OCI-LY3 (cell line): ENCODE results near the gene ELFN1.

Source experiments
- H2AFZ ChIP-seq: fragments of 200-600, 300-600 bp; shearing (Covaris generic); 2 replicates; pipeline ENCODE4 v1.6.0; 2014; ENCODE audit warnings: antibody characterized with exemption, low read depth, low read length
- H3K27ac ChIP-seq: fragments of 200-600, 300-600 bp; sonication (generic); 2 replicates; pipeline ENCODE4 v1.5.1; 2014; ENCODE audit warnings: mild to moderate bottlenecking, low read length, moderate library complexity, mixed read lengths
- H3K27me3 ChIP-seq: fragments of 200-600, 300-600 bp; sonication (generic); 2 replicates; pipeline ENCODE4 v1.6.1; 2014; ENCODE audit warnings: low read depth, low read length, mixed read lengths
- H3K36me3 ChIP-seq: fragments of 200-600, 300-600 bp; sonication (generic); replicated peaks from 2 replicates; pipeline ENCODE3; 2014; ENCODE audit warnings: low read depth, low read length, mixed read lengths
- H3K4me1 ChIP-seq: fragments of 300-600, 200-600 bp; sonication (generic); 2 replicates; pipeline ENCODE4 v1.6.1; 2014; ENCODE audit warnings: low read length, mixed read lengths
- H3K4me2 ChIP-seq: fragments of 200-600, 300-600 bp; sonication (generic); 2 replicates; pipeline ENCODE4 v1.6.1; 2014; ENCODE audit warnings: low read length, mixed read lengths
- H3K4me3 ChIP-seq: fragments of 300-600, 200-600 bp; sonication (generic); 2 replicates; pipeline ENCODE4 v1.5.1; 2014; ENCODE audit warnings: antibody characterized with exemption, mild to moderate bottlenecking, low read length, moderate library complexity
- H3K79me2 ChIP-seq: fragments of 300-600, 200-600 bp; shearing (Covaris generic); 2 replicates; pipeline ENCODE4 v1.6.1; 2014; ENCODE audit warnings: mild to moderate bottlenecking, low read length, mixed read lengths
- H3K9ac ChIP-seq: fragments of 300-600, 200-600 bp; shearing (Covaris generic); 2 replicates; pipeline ENCODE4 v1.6.0; 2014; ENCODE audit warnings: mild to moderate bottlenecking, low read length, moderate library complexity
- H3K9me3 ChIP-seq: fragments of 200-600, 300-600 bp; shearing (Covaris generic); 2 replicates; pipeline ENCODE4 v1.6.1; 2014; ENCODE audit warnings: low read length, mixed read lengths; ENCODE audit not compliant: insufficient read depth
- H4K20me1 ChIP-seq: fragments of 200-600, 300-600 bp; sonication (generic); 2 replicates; pipeline ENCODE4 v1.6.1; 2016; ENCODE audit warnings: low read length, mixed read lengths; ENCODE audit not compliant: insufficient read depth
- EZH2phosphoT487 ChIP-seq: fragments of 200-600 bp; shearing (Covaris generic); IDR thresholded peaks from 2 replicates; pipeline ENCODE4 v1.6.1; 2018; ENCODE audit warnings: antibody characterized with exemption, mixed run types, low read depth
- TF ChIP-seq, protein P1 (sequence below): fragments of 200-600, 300-600 bp; sonication (generic); IDR thresholded peaks from 2 replicates; pipeline ENCODE4 v1.5.1; 2014; ENCODE audit warnings: antibody characterized with exemption, low read length, low read depth

The ELFN1 gene

DNA sequence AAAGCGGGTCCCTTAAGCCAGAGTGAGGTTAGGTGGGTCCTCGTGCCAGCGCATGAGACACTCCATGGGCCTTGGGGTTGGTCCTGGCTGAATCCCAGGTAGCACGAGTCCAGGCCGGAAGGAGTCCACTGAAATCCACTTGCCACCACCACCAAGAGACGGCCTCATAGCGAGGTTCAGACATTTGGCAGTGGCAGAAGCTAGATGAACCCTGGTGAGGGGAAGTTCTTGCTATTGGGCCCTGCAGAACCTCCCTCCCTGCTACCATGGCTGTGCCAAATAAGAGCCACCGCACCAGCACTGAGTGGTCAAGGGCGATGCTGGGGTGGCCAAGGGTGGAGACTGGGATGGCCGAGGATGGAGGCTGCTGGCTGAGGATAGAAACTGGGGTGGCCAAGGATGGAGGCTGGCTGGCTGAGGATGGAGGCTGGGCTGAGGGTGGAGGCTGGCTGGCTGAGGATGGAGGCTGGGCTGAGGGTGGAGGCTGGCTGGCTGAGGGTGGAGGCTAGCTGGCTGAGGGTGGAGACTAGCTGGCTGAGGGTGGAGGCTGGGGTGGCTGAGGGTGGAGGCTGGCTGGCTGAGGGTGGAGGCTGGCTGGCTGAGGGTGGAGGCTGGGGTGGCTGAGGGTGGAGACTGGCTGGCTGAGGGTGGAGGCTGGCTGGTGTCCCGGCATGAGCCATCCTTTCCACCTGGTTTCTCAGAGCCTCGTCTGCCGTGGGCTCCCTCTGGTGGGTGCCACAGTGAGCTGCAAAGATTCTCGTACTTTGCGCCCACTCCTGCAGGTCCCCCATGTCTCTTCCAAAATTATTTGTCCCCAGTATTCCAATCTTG lies 88.2 kb downstream of the ELFN1 start:
- Histone ChIP-seq H3K27me3 (peaks cover 19% of the 10 kb centered on the region), H3K79me2 (no peaks in the 10 kb centered on the region), H3K36me3 (no peaks in the 10 kb centered on the region), H3K4me1 (peaks cover 9% of the 10 kb centered on the region), H3K9ac (no peak overlapping the region), H2AFZ (no peak overlapping the region), H4K20me1 (no peaks in the 10 kb centered on the region), H3K9me3 (no peaks in the 10 kb centered on the region), H3K4me2 (no peak overlapping the region), H3K4me3 (no peak overlapping the region), H3K27ac (no peak overlapping the region)
- no peak for TF ChIP-seq EZH2phosphoT487
- TF ChIP-seq, protein P1, sequence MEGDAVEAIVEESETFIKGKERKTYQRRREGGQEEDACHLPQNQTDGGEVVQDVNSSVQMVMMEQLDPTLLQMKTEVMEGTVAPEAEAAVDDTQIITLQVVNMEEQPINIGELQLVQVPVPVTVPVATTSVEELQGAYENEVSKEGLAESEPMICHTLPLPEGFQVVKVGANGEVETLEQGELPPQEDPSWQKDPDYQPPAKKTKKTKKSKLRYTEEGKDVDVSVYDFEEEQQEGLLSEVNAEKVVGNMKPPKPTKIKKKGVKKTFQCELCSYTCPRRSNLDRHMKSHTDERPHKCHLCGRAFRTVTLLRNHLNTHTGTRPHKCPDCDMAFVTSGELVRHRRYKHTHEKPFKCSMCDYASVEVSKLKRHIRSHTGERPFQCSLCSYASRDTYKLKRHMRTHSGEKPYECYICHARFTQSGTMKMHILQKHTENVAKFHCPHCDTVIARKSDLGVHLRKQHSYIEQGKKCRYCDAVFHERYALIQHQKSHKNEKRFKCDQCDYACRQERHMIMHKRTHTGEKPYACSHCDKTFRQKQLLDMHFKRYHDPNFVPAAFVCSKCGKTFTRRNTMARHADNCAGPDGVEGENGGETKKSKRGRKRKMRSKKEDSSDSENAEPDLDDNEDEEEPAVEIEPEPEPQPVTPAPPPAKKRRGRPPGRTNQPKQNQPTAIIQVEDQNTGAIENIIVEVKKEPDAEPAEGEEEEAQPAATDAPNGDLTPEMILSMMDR, result peak; percentile 30

GRCh38 chr7:1758859-1759521 lies 88.9 kb downstream of the ELFN1 start:
- H3K79me2 ChIP-seq, result no peaks in the 10 kb centered on the region
- H3K4me1 ChIP-seq, result peaks cover 9% of the 10 kb centered on the region
- no peak overlapping the region for H2AFZ ChIP-seq
- H3K27ac ChIP-seq, result no peak overlapping the region
- no peaks in the 10 kb centered on the region for H3K9me3 ChIP-seq
- no peak overlapping the region for H3K9ac ChIP-seq
- H3K4me2 ChIP-seq, result no peak overlapping the region
- no peaks in the 10 kb centered on the region for H4K20me1 ChIP-seq
- TF ChIP-seq, protein P1, result no peak
- TF ChIP-seq EZH2phosphoT487, result no peak
- H3K36me3 ChIP-seq, result no peaks in the 10 kb centered on the region
- no peak overlapping the region for H3K4me3 ChIP-seq
- H3K27me3 ChIP-seq, result peaks cover 19% of the 10 kb centered on the region

DNA sequence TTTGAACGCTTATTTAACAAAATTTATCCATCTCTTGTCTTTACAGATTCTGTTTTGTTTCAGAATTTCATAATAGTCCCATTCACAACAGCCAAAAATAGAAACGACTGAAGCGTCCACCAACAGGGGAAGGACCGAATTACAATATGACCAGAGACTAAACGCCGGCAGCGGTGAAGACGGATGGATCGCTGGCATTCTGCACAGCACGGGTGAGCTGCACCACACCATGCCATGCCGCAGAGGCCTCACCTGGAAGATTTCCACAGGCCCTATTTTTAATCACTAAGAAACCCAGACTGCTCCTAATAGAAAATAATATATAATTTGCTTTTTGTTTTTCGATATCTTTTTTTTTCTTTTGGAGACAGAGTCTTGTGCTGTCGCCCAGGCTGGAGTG lies 91.0 kb downstream of the ELFN1 start:
- no peak for TF ChIP-seq EZH2phosphoT487
- TF ChIP-seq, protein P1, result no peak
- no peak overlapping the region for H3K27ac ChIP-seq
- H3K9ac ChIP-seq, result no peak overlapping the region
- H3K4me2 ChIP-seq, result no peak overlapping the region
- H3K9me3 ChIP-seq, result no peaks in the 10 kb centered on the region
- H4K20me1 ChIP-seq, result no peaks in the 10 kb centered on the region
- no peaks in the 10 kb centered on the region for H3K79me2 ChIP-seq
- H3K4me1 ChIP-seq, result peaks cover 3% of the 10 kb centered on the region
- H3K36me3 ChIP-seq, result no peaks in the 10 kb centered on the region
- no peak overlapping the region for H3K4me3 ChIP-seq
- no peak overlapping the region for H2AFZ ChIP-seq
- H3K27me3 ChIP-seq, result peaks cover 9% of the 10 kb centered on the region

DNA sequence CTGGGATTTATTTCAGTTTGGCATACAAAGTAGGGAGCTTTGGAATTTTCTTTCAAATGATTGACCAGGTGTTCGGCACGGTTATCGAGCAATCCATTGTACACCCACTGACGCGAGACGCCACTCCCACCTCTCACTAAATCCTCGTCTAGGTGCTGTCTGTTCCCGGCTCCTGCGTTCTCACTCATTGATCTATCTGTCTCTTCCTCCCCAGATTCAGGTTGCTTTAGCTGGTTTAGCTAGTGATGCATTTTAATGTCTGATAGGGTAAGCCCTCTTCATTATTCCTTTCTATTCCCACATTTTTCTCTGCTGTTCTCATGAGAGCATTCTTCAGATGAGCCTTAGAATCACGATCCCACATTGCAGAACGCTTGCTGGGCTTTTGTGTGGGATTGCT lies 91.7 kb downstream of the ELFN1 start:
- TF ChIP-seq, protein P1, result no peak
- no peak for TF ChIP-seq EZH2phosphoT487
- Histone ChIP-seq H3K9me3 (no peaks in the 10 kb centered on the region), H3K9ac (no peak overlapping the region)

More for the DNA sequence above, 91.7 kb downstream of the ELFN1 start:
- Histone ChIP-seq H3K27ac (no peak overlapping the region), H2AFZ (no peak overlapping the region), H3K4me1 (no peaks in the 10 kb centered on the region), H3K36me3 (no peaks in the 10 kb centered on the region), H4K20me1 (no peaks in the 10 kb centered on the region), H3K27me3 (peaks cover 4% of the 10 kb centered on the region), H3K4me3 (no peak overlapping the region), H3K79me2 (no peaks in the 10 kb centered on the region), H3K4me2 (no peak overlapping the region)
